Left cardiac atrium (tissue), 4 donors: ENCODE results near the gene SKIL. TPM values are rescaled to one million over a fixed set of nuclear protein-coding genes. Genes with fewer than 3 reads are reported as not detected.

Source experiments
- ATAC-seq, 2 donors: fragments of 200-7000 bp; cut with Tn5 transposase; one replicate each; pipeline ENCODE4 v1.9.1; 2020; ENCODE audit warnings: mild to moderate bottlenecking in 2 of 2, moderate library complexity in 2 of 2
- DNase-seq: peaks from one replicate; pipeline ENCODE4 v3.0.0-alpha.2; 2020
- intact Hi-C, 2 donors: fragments of 100-400 bp; cut with DNase I; formaldehyde crosslinking; loops; one replicate each; pipeline versions ENCODE4 v1.14.1 to v1.15.1; 2022 to 2023
- microRNA-seq, 2 donors: library from miRNA; unstranded; fragments of <30 nt; microRNA quantifications; one replicate each; pipeline ENCODE4 v1.2.0, GENCODE V29; 2020
- total RNA-seq, 2 donors: library from RNA; stranded (reverse); fragmentation: NEBNext Ultra II Directional; extraction: Animal tissue kit (Norgen Biotek cat#: 25700); gene quantifications; one replicate each; pipeline ENCODE4 v1.2.1, GENCODE V29; 2021
- donor health status: DM: no; HTN: yes; CAD: no.
- donor health status: DM: no; HTN: yes; CAD: no; lungs with severe emphysema.
- donor health status: DM: yes; HTN: yes; CAD: no.
- donor health status: Dilated cardiomyopathy.

SKIL gene
- total RNA-seq, 2 donors from 2014 or later: 19.8 to 46.5 TPM

DNA sequence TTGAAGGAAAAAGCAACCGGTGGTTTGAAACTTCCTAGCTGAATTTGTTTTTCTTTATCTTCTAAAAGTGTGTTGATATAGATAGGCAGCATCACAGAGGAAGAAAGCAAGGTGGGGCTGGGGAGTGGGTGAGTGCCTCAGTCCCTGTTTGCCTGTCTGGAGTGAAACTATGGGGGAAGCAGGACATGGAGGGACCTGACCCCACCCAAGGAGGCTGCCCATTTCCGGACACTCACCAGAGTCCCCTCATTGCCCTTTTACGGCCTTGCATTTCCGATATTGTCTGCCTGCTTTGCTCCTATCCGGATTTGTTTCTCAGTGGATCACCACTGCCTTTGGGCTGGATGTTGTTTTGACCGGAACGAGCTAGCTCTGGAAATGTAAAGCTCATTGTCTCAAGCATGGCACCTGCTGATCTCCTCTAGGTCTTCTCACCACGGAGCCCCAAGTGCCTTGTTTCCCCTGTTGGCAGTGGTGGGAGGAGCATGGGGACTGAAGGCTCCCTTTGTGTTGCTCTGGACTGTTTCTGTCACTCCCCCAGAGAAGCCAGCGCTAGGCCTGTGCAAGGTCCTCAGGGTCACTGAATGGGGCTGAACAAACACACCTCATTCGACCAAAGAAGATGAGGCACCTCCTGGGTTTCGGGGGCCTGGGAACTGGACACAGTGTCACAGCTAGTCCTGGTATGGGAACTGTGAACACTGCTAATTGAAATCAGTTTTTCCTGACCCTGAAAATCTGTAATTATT is 68.2 kb downstream of the SKIL start:
- no peak for DNase-seq
- intact Hi-C loops: no loop called here
- ATAC-seq: no peak

DNA sequence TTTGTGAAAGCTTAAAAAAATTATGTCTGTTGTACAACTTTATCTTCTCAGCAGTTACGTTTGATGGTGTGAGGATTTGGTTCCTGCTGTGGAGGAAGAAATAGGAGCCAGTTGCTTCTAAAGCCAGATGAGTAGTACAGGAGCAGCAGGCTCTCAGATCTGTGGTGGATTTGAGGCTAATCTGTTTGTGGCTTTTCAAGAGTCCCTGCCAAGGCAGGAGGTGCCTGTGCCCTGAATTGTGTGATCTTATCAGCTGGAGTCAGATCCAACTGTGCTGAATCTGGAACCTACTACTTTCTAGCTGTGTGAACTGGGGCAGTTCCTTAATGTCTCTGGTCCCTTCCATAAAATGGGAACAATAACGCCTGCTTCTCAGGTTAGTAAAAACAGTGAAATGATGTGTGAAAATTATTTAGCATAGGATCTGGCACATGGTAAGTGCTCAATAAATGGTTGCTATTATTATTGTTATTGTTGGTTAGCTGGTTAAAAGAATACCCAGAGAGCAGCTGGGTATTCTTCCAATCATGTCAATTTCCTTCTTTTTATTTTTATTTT is 68.8 kb downstream of the SKIL start:
- intact Hi-C loops: no loop called here
- DNase-seq (no peak), ATAC-seq (no peak)

GRCh38 chr3:170428095-170428494 is 70.6 kb downstream of the SKIL start:
- ATAC-seq (no peak), DNase-seq (no peak)
- intact Hi-C loops: no loop called here

DNA sequence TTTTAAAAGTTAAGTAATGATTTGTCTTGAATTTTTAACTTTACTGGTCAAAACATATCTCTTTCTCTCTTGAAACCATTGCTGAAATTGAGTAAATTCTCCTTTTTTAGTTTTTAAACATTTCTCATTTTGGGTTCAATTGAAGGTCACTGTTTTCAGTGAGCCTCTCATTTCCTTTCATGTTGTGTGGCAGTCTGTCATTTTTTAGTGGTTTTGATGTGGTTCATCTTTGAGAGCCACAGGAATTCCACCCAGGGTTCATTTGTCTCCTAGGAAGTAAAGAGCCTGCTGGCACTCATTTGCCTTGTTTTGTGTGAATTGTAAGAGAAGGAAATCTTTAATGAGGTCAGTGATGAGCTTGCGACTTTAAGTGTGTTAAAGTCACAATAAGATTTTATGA is 71.5 kb downstream of the SKIL start:
- ATAC-seq (no peak), DNase-seq (no peak)
- intact Hi-C loops: no loop called here

DNA sequence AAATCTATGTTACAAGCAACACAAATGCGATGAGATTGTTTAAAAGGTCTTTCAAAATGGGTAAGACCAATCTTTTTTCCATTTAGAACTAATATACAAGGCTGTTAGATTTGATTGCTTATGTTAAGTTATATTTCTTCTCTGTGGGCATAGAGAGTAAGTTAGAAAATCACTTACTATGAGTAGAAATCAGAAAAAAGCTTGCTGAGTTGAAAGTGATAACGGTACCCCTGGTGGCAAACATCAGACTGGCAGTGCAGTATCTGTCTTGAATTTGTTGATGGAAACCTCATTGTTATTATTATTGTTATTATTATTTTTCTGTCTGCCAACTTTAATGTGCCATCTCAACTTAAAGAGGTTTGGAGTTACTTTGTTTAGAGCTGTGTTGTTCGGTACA is 73.5 kb downstream of the SKIL start:
- intact Hi-C loops: no loop called here

DNA sequence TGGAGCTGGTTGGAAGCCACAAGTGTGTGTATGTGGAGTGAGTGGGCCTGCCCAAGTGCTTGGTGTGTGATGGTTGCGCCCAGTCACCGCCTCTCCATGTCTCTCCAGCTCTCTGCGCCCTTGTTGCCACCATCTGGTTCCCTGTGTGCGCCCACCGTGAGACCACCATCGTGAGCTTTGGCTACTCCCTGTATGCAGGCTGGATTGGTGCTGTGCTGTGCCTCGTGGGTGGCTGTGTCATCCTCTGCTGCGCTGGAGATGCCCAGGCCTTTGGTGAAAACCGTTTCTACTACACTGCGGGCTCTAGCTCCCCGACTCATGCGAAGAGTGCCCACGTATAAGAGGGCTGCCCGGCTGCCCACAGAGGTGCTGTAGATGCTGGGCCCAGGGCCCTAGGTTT is 74.9 kb downstream of the SKIL start:
- DNase-seq: no peak
- intact Hi-C loops: no loop called here
- no peak for ATAC-seq

More for the DNA sequence above, 73.5 kb downstream of the SKIL start:
- no peak for DNase-seq
- ATAC-seq: no peak

GRCh38 chr3:170436697-170437096 is 79.2 kb downstream of the SKIL start:
- ATAC-seq (no peak), DNase-seq (no peak)
- intact Hi-C loops: no loop called here

DNA sequence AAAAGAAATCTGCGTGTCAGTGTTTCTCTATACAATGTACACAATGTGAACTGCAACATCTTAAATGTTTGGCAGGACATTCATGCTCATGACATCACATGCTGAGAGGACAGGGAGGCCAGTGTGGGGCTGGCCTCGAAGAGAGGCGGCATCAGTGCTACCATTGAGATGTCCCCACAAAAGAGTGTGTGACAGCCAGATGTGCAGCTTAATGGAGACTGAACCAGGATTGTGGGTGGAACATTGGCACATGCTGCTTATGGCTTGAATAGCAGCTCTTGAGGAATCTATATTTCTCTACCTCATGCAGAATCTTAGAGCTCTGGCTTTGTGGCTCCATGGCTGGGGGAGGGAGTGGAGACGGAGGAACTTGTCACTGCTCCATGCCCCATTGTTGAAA is 79.7 kb downstream of the SKIL start:
- DNase-seq: no peak
- intact Hi-C loops: no loop called here
- ATAC-seq: no peak

GRCh38 chr3:170437696-170438407 is 80.3 kb downstream of the SKIL start:
- no peak for ATAC-seq
- intact Hi-C loops: no loop called here
- DNase-seq: no peak

DNA sequence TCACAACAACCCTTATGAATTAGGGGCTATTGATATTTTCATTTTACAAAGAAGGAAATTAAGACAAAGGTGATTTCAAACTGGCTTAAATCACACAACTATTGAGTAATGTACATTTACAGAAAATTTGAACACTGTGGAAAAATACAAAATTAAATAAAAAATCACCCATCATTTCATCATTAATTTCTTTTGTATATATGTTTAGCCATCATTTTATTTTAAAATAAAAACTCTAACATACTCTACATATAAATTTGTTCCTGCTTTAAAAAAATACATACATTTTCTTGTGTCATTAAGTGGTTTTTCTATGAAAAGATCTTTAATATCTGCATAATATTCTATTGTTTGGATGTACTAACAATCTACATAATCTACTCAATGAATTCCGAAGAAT is 81.3 kb downstream of the SKIL start:
- no peak for DNase-seq
- ATAC-seq: no peak
- intact Hi-C loops: no loop called here

DNA sequence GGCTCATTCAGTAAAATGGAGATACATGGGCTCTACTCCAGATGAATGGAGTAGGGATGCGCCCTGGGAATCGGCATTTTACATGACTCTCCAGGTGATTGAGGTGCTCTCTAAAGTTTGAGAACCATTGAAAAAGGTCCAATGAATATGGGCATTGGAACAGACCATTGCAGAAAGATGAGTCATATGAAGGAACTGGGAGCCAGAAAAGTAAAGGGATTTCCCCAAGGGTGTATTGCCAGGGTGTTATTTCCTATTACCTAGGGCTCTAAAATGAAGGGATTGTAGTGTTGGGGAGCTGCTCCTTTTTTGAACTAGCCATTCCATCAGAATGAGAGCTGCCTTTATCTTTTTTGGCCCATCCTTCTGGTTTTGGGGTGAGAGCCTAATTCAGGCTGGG is 82.8 kb downstream of the SKIL start:
- ATAC-seq (peak in 1 of 2 donors; percentile 56), DNase-seq (no peak)
- intact Hi-C loops: no loop called here

DNA sequence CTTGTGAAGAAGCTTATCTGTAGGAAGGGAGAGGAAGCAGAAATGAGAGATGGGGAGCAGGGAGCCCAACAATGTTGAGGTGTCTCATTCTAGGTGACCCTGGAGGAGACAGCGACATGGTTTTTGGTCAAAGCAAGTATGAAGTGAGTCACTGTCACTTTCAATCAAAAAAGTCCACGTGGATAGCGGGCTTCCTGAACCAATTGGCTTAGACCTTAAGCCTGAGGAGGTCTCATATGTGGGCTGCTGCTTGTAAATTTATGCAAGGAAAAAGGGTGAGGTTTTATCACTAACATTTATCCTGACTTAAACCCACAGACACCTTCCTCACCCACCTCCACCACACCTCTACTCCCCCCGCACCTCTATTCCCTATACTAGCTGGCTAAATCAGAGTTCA is 83.9 kb downstream of the SKIL start:
- no peak for DNase-seq
- intact Hi-C loops: no loop called here
- ATAC-seq: no peak

DNA sequence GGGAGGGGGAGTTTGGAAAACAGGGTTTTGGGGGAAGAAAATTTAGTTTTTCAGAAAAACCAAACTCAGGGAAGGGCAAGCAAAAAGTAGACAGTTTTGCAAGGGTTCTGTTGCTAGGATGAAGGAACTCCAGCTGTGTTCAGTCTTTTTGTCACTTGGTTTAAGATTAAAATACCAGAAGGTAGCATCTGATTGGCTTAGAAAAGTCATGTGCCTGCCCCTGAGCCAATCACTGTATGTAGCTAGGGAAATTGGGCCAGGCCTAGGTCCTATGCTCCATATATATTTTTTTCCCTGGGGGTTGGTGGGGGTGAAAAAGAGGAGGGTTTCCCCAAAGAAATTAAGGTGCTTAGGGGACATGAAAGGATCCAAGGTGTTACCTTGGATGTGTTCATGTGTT is 85.4 kb downstream of the SKIL start:
- intact Hi-C loops: no loop called here
- DNase-seq (no peak), ATAC-seq (no peak)

- ATAC-seq (no peak), DNase-seq (no peak)
- intact Hi-C loops: no loop called here
Observed at GRCh38 chr3:170443457-170443856, 85.9 kb downstream of the SKIL start.

Small RNA genes within 50 kb of the gene (microRNA-seq; reads per million reads assigned to microRNA genes)
- 0 reads per million in 2 donors for gene MIR6828

Other genes starting within 250 kb of the SKIL start
- gene PHC3, start 176.0 kb upstream of the SKIL start, total RNA-seq: 10 to 100 TPM; 53.0 to 56.1 TPM
- 10 to 100 TPM; 16.1 to 17.6 TPM for gene PRKCI, start 135.3 kb upstream of the SKIL start, total RNA-seq
- gene CLDN11, start 61.2 kb downstream of the SKIL start, total RNA-seq: 10 to 100 TPM in 1 of 2 donors, 1 to 10 TPM in 1; 9.4 to 12.9 TPM
- gene SLC7A14, start 228.4 kb downstream of the SKIL start, total RNA-seq: under 1 TPM in 1 of 2 donors, not detected in 1; 0.03 TPM